ENCODE measurements around the gene NEO1.

The NEO1 gene

DNA sequence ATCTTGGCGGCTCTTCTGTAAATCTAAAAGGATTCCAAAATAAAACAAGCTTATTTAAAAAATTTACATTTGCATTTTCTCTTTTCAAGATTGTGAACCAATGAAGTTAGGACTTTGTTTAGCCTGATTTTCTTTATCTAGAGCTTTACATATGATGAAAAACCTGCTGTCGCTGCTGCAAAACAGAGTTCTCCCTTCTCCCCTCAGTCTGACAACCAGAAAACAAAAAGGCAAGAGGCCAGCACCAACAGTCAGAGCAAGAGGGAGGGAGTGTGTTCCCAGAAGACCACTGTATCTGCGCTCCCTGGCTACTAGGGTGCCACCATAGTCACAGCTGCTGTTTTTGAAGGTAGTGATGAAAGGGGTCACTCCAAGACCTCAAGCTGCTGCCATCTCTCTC is 33.1 kb upstream of the NEO1 start:
- TF ChIP-seq, protein P1, sequence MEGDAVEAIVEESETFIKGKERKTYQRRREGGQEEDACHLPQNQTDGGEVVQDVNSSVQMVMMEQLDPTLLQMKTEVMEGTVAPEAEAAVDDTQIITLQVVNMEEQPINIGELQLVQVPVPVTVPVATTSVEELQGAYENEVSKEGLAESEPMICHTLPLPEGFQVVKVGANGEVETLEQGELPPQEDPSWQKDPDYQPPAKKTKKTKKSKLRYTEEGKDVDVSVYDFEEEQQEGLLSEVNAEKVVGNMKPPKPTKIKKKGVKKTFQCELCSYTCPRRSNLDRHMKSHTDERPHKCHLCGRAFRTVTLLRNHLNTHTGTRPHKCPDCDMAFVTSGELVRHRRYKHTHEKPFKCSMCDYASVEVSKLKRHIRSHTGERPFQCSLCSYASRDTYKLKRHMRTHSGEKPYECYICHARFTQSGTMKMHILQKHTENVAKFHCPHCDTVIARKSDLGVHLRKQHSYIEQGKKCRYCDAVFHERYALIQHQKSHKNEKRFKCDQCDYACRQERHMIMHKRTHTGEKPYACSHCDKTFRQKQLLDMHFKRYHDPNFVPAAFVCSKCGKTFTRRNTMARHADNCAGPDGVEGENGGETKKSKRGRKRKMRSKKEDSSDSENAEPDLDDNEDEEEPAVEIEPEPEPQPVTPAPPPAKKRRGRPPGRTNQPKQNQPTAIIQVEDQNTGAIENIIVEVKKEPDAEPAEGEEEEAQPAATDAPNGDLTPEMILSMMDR (IDR thresholded peaks at IDR 0.05; ENCODE audit: insufficient read depth, low read length, poor library complexity, severe bottlenecking): no peak
- Histone ChIP-seq H3K36me3 (ENCODE audit: control insufficient read depth, insufficient read depth, low read length) (no peaks in the 10 kb centered on the region), H3K27me3 (replicated peaks; ENCODE audit: control insufficient read depth, insufficient read depth, low read length) (no peaks in the 10 kb centered on the region; the same call in 1 of the 2 replicates), H3K4me3 (replicated peaks; ENCODE audit: low read depth, low read length) (no peak overlapping the region)
- DNase-seq (ENCODE audit: extremely low read depth, insufficient read length): no peak

DNA sequence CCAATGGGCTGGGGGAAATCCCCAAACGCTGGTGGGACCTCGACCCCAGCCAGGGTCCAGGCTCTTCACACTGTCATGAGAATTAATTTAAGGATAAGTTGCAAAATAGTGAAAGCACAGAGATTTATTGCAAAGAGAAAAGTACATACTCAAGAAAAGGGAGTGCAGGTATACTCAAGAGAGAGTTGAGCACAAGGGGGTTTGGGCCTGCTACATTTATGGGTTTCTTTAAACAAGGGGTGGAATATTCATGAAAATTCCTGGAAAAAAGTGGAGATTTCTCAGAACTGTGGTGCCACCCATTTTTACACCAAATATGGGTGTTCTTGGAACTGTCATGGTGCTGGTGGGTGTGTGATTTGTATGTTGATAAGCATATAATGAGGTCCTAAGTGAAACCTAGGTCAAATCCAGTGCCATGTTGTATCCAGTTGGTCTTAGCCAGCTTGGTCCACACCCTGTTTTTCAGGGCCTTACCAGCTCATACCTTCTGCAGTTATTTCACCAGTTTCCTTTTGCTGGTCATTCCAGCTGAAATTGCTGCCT is 32.6 kb upstream of the NEO1 start:
- Histone ChIP-seq H3K27me3 (replicated peaks; ENCODE audit: control insufficient read depth, insufficient read depth, low read length) (no peaks in the 10 kb centered on the region; the same call in 1 of the 2 replicates), H3K36me3 (ENCODE audit: control insufficient read depth, insufficient read depth, low read length) (no peaks in the 10 kb centered on the region), H3K4me3 (replicated peaks; ENCODE audit: low read depth, low read length) (no peak overlapping the region)
- DNase-seq (ENCODE audit: extremely low read depth, insufficient read length): no peak
- TF ChIP-seq, protein P1 (IDR thresholded peaks at IDR 0.05; ENCODE audit: insufficient read depth, low read length, poor library complexity, severe bottlenecking): no peak

DNA sequence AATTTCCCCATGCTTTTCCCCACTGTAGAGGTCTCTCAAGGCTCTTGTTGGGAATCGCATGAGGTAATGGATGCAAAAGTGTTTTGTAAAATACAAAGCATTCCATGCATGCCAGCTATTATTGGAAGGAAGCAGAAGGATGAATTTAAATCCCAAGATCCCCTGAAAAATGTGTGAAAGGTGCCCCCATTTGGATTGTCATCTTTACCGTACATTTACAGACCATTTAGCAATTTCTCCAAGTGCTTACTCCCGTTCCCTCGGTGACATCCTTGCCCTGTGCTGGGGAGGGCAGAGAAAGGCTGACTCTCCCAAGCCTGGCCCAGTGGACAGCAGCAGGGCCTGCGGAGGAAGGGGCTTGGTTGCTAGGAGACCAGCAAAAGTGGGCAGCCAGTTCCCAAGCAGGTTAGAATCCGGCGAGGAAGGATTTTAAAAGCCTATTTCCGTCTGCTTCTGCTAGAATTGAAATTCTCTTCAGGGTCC is 31.1 kb upstream of the NEO1 start:
- TF ChIP-seq, protein P1 (IDR thresholded peaks at IDR 0.05; ENCODE audit: insufficient read depth, low read length, poor library complexity, severe bottlenecking): no peak
- Histone ChIP-seq H3K36me3 (ENCODE audit: control insufficient read depth, insufficient read depth, low read length) (no peaks in the 10 kb centered on the region), H3K27me3 (replicated peaks; ENCODE audit: control insufficient read depth, insufficient read depth, low read length) (no peaks in the 10 kb centered on the region; the same call in 1 of the 2 replicates), H3K4me3 (replicated peaks; ENCODE audit: low read depth, low read length) (no peak overlapping the region)
- DNase-seq (ENCODE audit: extremely low read depth, insufficient read length): no peak

DNA sequence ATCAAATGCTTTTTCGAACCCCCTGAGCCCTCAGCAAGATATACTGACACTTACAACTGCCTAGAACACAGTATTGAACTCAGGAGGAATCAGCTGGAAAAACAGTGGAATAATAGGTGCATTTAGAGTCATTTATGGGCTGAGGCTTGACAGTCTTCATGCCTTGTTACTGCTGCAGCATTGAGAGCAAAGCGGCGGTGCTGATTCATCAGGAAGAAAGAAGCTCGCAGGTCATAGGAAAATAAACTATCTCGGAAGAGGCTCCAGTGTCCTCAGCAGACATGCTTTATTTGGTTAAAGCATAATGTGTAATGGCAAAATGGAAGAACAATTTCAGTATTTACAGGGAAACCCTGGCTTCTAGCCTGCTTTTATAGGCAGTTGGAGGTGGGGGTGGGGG is 30.1 kb upstream of the NEO1 start:
- no peak for DNase-seq (ENCODE audit: extremely low read depth, insufficient read length)
- Histone ChIP-seq H3K4me3 (replicated peaks; ENCODE audit: low read depth, low read length) (no peak overlapping the region), H3K27me3 (replicated peaks; ENCODE audit: control insufficient read depth, insufficient read depth, low read length) (no peaks in the 10 kb centered on the region; the same call in none of the 2 replicates), H3K36me3 (ENCODE audit: control insufficient read depth, insufficient read depth, low read length) (no peaks in the 10 kb centered on the region)
- TF ChIP-seq, protein P1 (IDR thresholded peaks at IDR 0.05; ENCODE audit: insufficient read depth, low read length, poor library complexity, severe bottlenecking): no peak

DNA sequence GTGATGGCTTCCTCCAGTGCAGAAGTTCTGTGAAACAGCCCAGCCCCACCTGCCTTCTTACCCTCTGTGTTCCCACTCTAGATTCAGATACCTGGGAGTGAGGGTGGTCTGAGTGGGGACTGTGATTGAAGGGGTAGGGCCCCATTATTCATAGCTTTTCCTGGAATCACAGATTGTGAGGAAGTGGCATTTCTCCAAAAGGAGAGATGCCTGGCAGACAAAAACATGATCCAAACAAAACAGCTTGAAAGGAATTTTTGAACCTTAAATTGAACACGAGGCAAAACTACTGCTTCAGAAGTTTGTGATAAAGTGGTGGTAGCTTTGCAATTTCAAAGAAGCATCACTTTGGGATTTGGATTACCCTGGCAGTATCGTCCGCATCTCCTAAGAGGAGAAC is 29.2 kb upstream of the NEO1 start:
- Histone ChIP-seq H3K4me3 (replicated peaks; ENCODE audit: low read depth, low read length) (no peak overlapping the region), H3K27me3 (replicated peaks; ENCODE audit: control insufficient read depth, insufficient read depth, low read length) (no peaks in the 10 kb centered on the region; the same call in none of the 2 replicates), H3K36me3 (ENCODE audit: control insufficient read depth, insufficient read depth, low read length) (no peaks in the 10 kb centered on the region)
- TF ChIP-seq, protein P1 (IDR thresholded peaks at IDR 0.05; ENCODE audit: insufficient read depth, low read length, poor library complexity, severe bottlenecking): no peak
- DNase-seq (ENCODE audit: extremely low read depth, insufficient read length): no peak

DNA sequence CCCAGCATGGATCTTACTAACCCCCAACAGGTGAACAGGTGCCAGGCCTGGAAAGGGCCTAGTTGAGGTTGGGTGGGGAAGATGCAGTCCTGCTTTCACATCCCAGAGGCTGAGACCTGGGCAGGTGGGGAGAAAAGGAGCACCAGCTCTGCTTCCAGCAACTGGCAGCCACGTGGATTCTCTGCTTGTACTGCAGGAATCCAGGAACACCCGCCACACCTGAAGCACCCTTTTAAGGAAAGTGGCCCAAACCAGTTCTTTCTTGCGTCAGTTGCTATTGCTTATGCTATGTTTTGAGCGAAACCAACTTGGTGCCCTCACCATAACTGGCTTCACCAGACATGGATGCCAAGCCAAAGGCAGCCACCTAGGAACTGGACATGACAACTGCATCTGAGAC is 28.1 kb upstream of the NEO1 start:
- H3K27me3 ChIP-seq (replicated peaks; ENCODE audit: control insufficient read depth, insufficient read depth, low read length): no peaks in the 10 kb centered on the region; the same call in none of the 2 replicates
- H3K36me3 ChIP-seq (ENCODE audit: control insufficient read depth, insufficient read depth, low read length): no peaks in the 10 kb centered on the region
- TF ChIP-seq, protein P1 (IDR thresholded peaks at IDR 0.05; ENCODE audit: insufficient read depth, low read length, poor library complexity, severe bottlenecking): no peak
- no peak for DNase-seq (ENCODE audit: extremely low read depth, insufficient read length)
- no peak overlapping the region for H3K4me3 ChIP-seq (replicated peaks; ENCODE audit: low read depth, low read length)
